Left ventricle myocardium inferior (tissue), 1 donor: Measurements from ENCODE around the gene C16orf96. TPM values are rescaled to one million over a fixed set of nuclear protein-coding genes. Genes with fewer than 3 reads are reported as not detected.

Experiments
- DNase-seq: peaks from one replicate; pipeline ENCODE4 v3.0.0-alpha.2; 2020
- H3K27ac ChIP-seq: fragments of 200-600 bp; replicated peaks from 2 replicates; pipeline ENCODE4 v1.8.0; 2021
- H3K27me3 ChIP-seq: fragments of 200-600 bp; 2 replicates; pipeline ENCODE4 v1.8.0; 2021; ENCODE audit warnings: low read depth
- H3K36me3 ChIP-seq: fragments of 200-600 bp; 2 replicates; pipeline ENCODE4 v1.8.0; 2021
- H3K4me1 ChIP-seq: fragments of 200-600 bp; 2 replicates; pipeline ENCODE4 v1.8.0; 2021
- H3K4me3 ChIP-seq: fragments of 200-600 bp; 2 replicates; pipeline ENCODE4 v1.8.0; 2021; ENCODE audit warnings: mild to moderate bottlenecking, moderate library complexity
- H3K9me3 ChIP-seq: fragments of 200-600 bp; replicated peaks from 2 replicates; pipeline ENCODE4 v1.8.0; 2021
- intact Hi-C: fragments of 100-400 bp; cut with micrococcal nuclease; formaldehyde crosslinking; loops from one replicate; pipeline ENCODE4 v1.11.0; 2022
- long read RNA-seq: library from polyadenylated mRNA; unstranded; transcript quantifications from one replicate; pipeline ENCODE4 v2.0.0, GENCODE V29; 2021
- total RNA-seq: library from RNA; stranded (reverse); fragmentation: NEBNext Ultra II Directional; extraction: Animal tissue kit (Norgen Biotek cat#: 25700); gene quantifications from one replicate; pipeline ENCODE4 v1.2.1, GENCODE V29; 2021
- TF ChIP-seq, protein P1 (sequence below): fragments of 200-600 bp; IDR thresholded peaks from 2 replicates; pipeline ENCODE4 v1.8.0; 2021; ENCODE audit warnings: antibody characterized with exemption, mild to moderate bottlenecking, borderline replicate concordance
- donor health status: DM: no; HTN: yes; CAD: no; lungs with severe emphysema.

Gene C16orf96
- total RNA-seq = 0.08 TPM
- long read RNA-seq = 0 reads

DNA sequence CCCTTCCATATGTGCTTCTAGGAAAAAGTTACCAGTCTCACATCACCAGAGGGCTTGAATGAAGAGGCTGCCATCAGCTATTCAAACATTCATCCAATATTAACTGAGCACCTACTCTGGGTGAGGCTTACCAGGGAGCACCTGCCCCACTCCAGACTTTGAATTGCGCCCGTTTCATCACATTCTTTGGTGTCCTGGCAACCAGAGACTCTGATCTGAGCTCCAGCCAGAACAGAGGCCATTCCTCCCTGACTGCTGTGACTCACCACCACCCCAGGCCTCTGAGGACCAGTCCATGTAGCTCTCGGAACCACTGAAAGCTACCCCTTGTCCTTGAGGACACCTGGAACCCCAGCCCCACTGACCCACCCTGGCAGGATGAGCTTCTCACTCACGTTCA, at the start of gene C16orf96:
Gene C16orf96, plus strand, starts transcription at position 229 of the 400 bp plus-strand sequence. Its CDS starts 150 bp downstream, at position 379.
- Histone ChIP-seq H3K27me3 (no peaks in the 10 kb centered on the region), H3K4me3 (no peak within 1 kb of the TSS), H3K4me1 (no peaks in the 10 kb centered on the region), H3K9me3 (no peaks in the 10 kb centered on the region), H3K27ac (no peak within 1 kb of the TSS), H3K36me3 (no peaks in the 10 kb centered on the region)
- no peak for DNase-seq
- intact Hi-C loops = loop anchor here (10.0 kb wide), 1 partner anchor 61 kb away; no protein-coding TSS in a partner anchor
- TF ChIP-seq, protein P1, sequence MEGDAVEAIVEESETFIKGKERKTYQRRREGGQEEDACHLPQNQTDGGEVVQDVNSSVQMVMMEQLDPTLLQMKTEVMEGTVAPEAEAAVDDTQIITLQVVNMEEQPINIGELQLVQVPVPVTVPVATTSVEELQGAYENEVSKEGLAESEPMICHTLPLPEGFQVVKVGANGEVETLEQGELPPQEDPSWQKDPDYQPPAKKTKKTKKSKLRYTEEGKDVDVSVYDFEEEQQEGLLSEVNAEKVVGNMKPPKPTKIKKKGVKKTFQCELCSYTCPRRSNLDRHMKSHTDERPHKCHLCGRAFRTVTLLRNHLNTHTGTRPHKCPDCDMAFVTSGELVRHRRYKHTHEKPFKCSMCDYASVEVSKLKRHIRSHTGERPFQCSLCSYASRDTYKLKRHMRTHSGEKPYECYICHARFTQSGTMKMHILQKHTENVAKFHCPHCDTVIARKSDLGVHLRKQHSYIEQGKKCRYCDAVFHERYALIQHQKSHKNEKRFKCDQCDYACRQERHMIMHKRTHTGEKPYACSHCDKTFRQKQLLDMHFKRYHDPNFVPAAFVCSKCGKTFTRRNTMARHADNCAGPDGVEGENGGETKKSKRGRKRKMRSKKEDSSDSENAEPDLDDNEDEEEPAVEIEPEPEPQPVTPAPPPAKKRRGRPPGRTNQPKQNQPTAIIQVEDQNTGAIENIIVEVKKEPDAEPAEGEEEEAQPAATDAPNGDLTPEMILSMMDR = no peak

DNA sequence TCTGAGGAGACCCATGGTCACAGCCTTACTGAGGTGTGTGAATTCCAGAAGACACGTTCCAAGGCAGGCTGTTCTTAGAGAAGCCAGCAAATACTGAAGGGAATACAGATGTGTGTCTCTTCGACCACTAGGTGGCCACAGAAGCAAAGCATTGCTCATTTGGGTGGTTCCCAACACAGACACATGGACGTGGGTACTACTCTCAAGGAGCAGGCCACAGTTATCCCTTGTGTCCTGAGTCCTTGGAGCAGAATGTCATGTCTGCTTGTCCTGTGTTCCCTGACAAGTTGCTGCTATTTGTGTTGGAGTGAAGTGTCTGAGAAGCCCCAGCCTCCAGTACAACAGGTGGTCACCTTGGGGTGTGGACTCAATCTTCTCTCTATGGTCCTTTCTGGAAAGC, 49.7 kb upstream of the C16orf96 start:
- peaks cover 60% of the 10 kb centered on the region for H3K36me3 ChIP-seq
- H3K4me1 ChIP-seq = peaks cover 61% of the 10 kb centered on the region
- H3K27ac ChIP-seq = peak overlapping the region; percentile 43
- TF ChIP-seq, protein P1 = peak; percentile 86
- no peak for DNase-seq
- no peaks in the 10 kb centered on the region for H3K9me3 ChIP-seq
- no peaks in the 10 kb centered on the region for H3K27me3 ChIP-seq
- H3K4me3 ChIP-seq = no peak overlapping the region
- intact Hi-C loops = no loop called here

DNA sequence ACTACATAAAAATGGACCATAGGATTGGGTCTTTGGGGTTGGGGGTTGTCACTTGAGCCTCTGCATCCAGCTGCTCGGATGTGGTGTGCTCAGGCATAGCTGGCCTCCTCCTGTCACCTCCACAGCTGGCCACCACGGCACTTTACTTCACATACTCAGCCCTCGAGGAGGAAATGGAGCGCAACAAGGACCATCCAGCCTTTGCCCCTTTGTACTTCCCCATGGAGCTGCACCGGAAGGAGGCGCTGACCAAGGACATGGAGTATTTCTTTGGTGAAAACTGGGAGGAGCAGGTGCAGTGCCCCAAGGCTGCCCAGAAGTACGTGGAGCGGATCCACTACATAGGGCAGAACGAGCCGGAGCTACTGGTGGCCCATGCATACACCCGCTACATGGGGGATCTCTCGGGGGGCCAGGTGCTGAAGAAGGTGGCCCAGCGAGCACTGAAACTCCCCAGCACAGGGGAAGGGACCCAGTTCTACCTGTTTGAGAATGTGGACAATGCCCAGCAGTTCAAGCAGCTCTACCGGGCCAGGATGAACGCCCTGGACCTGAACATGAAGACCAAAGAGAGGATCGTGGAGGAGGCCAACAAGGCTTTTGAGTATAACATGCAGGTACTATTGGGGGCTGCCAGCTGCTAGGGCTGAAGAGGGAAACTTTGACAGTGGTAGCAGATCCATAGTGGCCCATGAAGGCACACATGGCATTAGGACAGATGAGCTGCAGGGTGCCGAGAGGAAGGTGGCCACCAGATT, 48.4 kb upstream of the C16orf96 start:
- Histone ChIP-seq H3K9me3 (no peaks in the 10 kb centered on the region), H3K27me3 (no peaks in the 10 kb centered on the region), H3K27ac (no peak overlapping the region), H3K4me3 (no peak overlapping the region), H3K36me3 (peaks cover 70% of the 10 kb centered on the region), H3K4me1 (peaks cover 60% of the 10 kb centered on the region)
- TF ChIP-seq, protein P1 = no peak
- intact Hi-C loops = no loop called here
- DNase-seq = no peak

DNA sequence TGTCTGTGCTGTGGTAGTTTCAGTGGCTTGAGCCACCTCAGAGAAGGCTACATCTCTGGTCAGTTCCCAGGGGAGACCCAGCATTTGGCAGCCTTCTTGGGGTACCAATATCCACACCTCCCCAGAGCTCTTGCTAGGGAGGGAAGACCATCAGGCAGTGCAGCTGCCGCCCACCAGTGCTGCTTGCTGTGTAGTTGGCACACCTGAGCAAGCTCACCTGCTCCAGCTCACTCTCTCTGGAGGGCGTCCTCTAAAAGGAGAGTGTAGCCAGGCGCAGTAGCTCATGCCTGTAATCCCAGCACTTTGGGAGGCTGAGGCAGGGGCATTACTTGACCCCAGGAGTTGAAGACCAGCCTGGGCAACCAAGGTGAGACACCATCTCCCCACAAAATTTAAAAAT, 47.3 kb upstream of the C16orf96 start:
- peaks cover 76% of the 10 kb centered on the region for H3K36me3 ChIP-seq
- no peaks in the 10 kb centered on the region for H3K9me3 ChIP-seq
- no peak for DNase-seq
- TF ChIP-seq, protein P1 = no peak
- no peak overlapping the region for H3K27ac ChIP-seq
- H3K4me3 ChIP-seq = no peak overlapping the region
- intact Hi-C loops = no loop called here
- H3K27me3 ChIP-seq = no peaks in the 10 kb centered on the region
- peaks cover 60% of the 10 kb centered on the region for H3K4me1 ChIP-seq

DNA sequence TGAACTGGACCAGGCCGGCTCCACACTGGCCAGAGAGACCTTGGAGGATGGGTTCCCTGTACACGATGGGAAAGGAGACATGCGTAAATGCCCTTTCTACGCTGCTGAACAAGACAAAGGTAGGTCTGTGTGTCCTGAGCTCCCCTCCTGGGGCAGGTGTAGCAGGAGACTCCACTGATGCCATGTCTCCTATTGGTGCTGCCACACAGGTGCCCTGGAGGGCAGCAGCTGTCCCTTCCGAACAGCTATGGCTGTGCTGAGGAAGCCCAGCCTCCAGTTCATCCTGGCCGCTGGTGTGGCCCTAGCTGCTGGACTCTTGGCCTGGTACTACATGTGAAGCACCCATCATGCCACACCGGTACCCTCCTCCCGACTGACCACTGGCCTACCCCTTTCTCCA, 46.7 kb upstream of the C16orf96 start:
- Histone ChIP-seq H3K36me3 (peaks cover 76% of the 10 kb centered on the region), H3K27me3 (no peaks in the 10 kb centered on the region), H3K27ac (no peak overlapping the region), H3K4me1 (peaks cover 61% of the 10 kb centered on the region), H3K9me3 (no peaks in the 10 kb centered on the region), H3K4me3 (no peak overlapping the region)
- intact Hi-C loops = no loop called here
- TF ChIP-seq, protein P1 = no peak
- no peak for DNase-seq
